Uterus (tissue), 4 donors: ENCODE results near the gene KITLG. TPM values are rescaled to one million over a fixed set of nuclear protein-coding genes. Genes with fewer than 3 reads are reported as not detected.

Experiments
- DNase-seq, 2 donors: peaks; one replicate each; pipeline ENCODE4 v3.0.0-alpha.2; 2019 to 2020
- H3K27ac ChIP-seq, 2 donors: fragments of 200-600 bp; sonication (generic); 1 replicate in 1 of 2; 2 replicates in 1 of 2; pipeline ENCODE4 v1.5.1; 2016 to 2018
- H3K27me3 ChIP-seq, 2 donors: fragments of 200-600 bp; sonication (generic); one replicate each; pipeline ENCODE4 v1.5.1; 2018 to 2019; ENCODE audit warnings: control low read depth in 1 of 2
- H3K36me3 ChIP-seq, 2 donors: fragments of 200-600 bp; sonication (generic); one replicate each; pipeline ENCODE4 v1.5.1; 2019; ENCODE audit warnings: control low read depth in 1 of 2
- H3K4me1 ChIP-seq, 2 donors: fragments of 200-600 bp; sonication (generic); one replicate each; pipeline ENCODE4 v1.5.1; 2018 to 2019; ENCODE audit warnings: control low read depth in 1 of 2
- H3K4me3 ChIP-seq, 2 donors: fragments of 200-600 bp; sonication (generic); 1 replicate in 1 of 2; 2 replicates in 1 of 2; pipeline ENCODE4 v1.5.1; 2018 to 2019; ENCODE audit warnings: mild to moderate bottlenecking in 1 of 2
- H3K9me3 ChIP-seq, 2 donors: fragments of 200-600 bp; sonication (generic); one replicate each; pipeline ENCODE4 v1.5.1; 2019; ENCODE audit warnings: control low read depth in 1 of 2
- POLR2A ChIP-seq, 2 donors: fragments of 450-650 bp; IDR thresholded peaks; one replicate each; pipeline ENCODE4 v1.6.1; 2016; ENCODE audit warnings: antibody characterized with exemption in 2 of 2, mild to moderate bottlenecking in 1 of 2, moderate library complexity in 1 of 2
- intact Hi-C: fragments of 100-400 bp; cut with DNase I; formaldehyde crosslinking; loops from one replicate; pipeline ENCODE4 v1.15.1; 2023; ENCODE audit warnings: low total_unique reads
- total RNA-seq, 4 donors: library from RNA; depleted of rRNA in 3 of 4; stranded (reverse); fragments of >200 nt in 3 of 4; gene quantifications; one replicate each; pipeline versions ENCODE4 v1.1.0 to v1.2.4, GENCODE V29; 2014 to 2023
- TF ChIP-seq, protein P1 (sequence below), 4 experiments: fragments of 200-600 bp in 2 of 4; fragments of 450-650 bp in 2 of 4; sonication (generic) in 2 of 4; IDR thresholded peaks; one replicate each; pipeline ENCODE4 v1.5.1; 2016 to 2019; ENCODE audit warnings: antibody characterized with exemption in 4 of 4, mild to moderate bottlenecking in 2 of 4, moderate library complexity in 1 of 4
- donor health status: DM: yes; HTN: yes; CAD: no.

The KITLG gene
- total RNA-seq, 4 donors from 2014 or later, result 19.0 to 51.2 (median 35.8) TPM

DNA sequence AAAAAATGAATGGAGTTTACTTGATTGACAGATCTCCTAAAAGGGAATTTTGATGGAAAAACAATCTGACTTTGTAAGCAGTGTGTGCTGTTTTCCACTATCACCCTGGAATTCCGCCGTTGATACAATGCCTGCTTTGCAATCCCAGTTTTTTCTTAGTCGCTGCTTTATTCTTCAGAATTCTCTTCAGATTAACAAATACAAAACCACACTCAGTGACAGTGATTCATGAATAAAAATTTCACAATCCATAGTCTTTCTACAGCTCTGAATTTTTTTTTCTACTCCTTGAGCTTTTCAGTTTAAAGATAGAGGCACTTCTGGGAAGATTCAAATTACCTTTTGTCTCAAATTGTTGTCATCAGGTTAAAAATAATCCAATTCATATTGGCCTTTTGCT is 44.6 kb upstream of the KITLG start:
- no peak overlapping the region for H3K27ac ChIP-seq
- no peak overlapping the region for H3K4me3 ChIP-seq
- intact Hi-C loops, result no loop called here
- no peaks in the 10 kb centered on the region for H3K9me3 ChIP-seq
- DNase-seq, result no peak
- H3K27me3 ChIP-seq, result no peaks in the 10 kb centered on the region
- H3K36me3 ChIP-seq, result no peaks in the 10 kb centered on the region
- no peak for TF ChIP-seq POLR2A (IDR thresholded peaks at IDR 0.05)
- TF ChIP-seq, protein P1, sequence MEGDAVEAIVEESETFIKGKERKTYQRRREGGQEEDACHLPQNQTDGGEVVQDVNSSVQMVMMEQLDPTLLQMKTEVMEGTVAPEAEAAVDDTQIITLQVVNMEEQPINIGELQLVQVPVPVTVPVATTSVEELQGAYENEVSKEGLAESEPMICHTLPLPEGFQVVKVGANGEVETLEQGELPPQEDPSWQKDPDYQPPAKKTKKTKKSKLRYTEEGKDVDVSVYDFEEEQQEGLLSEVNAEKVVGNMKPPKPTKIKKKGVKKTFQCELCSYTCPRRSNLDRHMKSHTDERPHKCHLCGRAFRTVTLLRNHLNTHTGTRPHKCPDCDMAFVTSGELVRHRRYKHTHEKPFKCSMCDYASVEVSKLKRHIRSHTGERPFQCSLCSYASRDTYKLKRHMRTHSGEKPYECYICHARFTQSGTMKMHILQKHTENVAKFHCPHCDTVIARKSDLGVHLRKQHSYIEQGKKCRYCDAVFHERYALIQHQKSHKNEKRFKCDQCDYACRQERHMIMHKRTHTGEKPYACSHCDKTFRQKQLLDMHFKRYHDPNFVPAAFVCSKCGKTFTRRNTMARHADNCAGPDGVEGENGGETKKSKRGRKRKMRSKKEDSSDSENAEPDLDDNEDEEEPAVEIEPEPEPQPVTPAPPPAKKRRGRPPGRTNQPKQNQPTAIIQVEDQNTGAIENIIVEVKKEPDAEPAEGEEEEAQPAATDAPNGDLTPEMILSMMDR (IDR thresholded peaks at IDR 0.05), result no peak
- no peaks in the 10 kb centered on the region for H3K4me1 ChIP-seq

DNA sequence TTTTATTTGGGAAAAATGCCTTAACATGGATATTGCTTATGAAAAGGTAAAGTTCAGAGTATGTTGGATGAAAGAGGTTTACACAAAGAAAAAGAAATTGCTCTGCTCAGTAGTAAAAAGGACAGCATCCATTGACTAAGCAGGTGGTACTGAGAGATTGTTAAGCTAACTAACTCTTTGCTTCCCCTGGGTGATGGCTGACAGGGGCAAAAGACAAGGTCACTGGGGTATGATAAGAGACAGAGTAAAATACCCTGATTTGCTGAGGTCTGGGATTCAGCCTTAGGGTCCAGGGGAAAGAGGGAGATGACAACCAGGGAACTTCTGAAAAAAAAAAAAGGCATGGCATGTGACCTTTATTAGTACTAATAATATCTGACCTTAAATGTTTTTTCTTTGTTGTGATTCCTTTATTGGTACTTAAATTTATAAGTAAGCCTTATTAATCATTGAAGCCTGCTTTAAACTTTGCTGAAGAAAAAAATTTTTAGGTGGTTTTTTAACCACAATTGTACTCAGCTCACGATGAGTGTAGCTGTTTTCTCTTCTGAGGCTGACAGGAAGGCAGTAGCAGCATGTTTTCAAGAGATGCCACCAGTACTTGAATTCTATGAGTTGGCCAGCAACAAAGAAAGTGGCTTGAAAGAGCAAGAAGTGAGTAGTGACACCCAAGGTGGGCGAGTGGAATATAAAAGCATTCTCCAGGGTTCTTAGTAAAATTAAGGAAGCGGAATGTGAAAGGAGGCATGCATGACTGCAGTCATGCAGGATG is 43.7 kb upstream of the KITLG start:
- Histone ChIP-seq H3K9me3 (no peaks in the 10 kb centered on the region), H3K36me3 (no peaks in the 10 kb centered on the region), H3K27me3 (no peaks in the 10 kb centered on the region), H3K27ac (no peak overlapping the region), H3K4me3 (no peak overlapping the region), H3K4me1 (no peaks in the 10 kb centered on the region)
- TF ChIP-seq, protein P1 (IDR thresholded peaks at IDR 0.05), result no peak
- TF ChIP-seq POLR2A (IDR thresholded peaks at IDR 0.05), result no peak
- intact Hi-C loops, result no loop called here
- DNase-seq, result no peak

DNA sequence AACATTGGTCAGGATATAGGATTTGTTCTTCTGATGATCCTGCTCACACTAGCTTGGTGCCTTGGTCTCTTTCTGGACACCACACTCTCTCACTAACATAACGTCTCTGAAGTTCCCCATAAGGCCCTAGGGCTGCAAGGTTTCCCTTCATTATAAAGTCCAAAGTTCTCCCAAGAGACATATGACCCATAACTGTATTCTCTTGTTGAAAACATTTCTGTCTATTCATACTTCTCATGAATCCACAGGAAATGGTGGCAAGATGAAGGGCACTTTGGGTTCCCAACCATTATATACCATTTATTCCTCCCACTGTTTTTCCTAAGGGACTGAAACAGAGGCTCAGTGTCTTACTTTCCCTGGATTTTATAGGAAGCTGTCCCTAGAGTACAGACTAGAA is 37.1 kb upstream of the KITLG start:
- TF ChIP-seq, protein P1 (IDR thresholded peaks at IDR 0.05), result no peak
- TF ChIP-seq POLR2A (IDR thresholded peaks at IDR 0.05), result no peak

DNA sequence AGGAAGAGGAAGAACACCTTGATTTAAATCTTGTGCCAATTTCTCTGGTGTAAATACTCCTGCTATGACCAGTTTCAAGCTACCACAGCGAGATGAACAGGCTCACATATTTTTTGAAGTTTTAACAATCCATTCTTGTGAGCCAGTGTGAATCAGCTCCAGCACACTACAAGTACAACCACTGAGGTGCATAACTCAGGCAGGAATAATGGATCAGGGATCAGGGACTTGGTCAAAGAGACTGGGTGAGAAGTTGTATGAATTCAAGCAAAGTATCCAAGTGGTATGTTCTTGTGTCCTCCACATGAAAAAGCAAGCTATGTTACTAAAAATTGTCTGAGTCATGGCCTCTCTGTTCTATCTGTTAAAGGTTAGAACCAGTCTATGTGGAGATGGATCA is 35.2 kb upstream of the KITLG start:
- Histone ChIP-seq H3K27me3 (no peaks in the 10 kb centered on the region), H3K27ac (no peak overlapping the region), H3K4me1 (no peaks in the 10 kb centered on the region), H3K9me3 (no peaks in the 10 kb centered on the region), H3K36me3 (no peaks in the 10 kb centered on the region), H3K4me3 (no peak overlapping the region)
- no peak for TF ChIP-seq POLR2A (IDR thresholded peaks at IDR 0.05)
- TF ChIP-seq, protein P1 (IDR thresholded peaks at IDR 0.05), result no peak
- intact Hi-C loops, result no loop called here
- DNase-seq, result no peak

More for the DNA sequence above, 37.1 kb upstream of the KITLG start:
- H3K4me1 ChIP-seq, result no peaks in the 10 kb centered on the region
- H3K27ac ChIP-seq, result no peak overlapping the region
- intact Hi-C loops, result no loop called here
- H3K9me3 ChIP-seq, result no peaks in the 10 kb centered on the region
- no peak overlapping the region for H3K4me3 ChIP-seq
- no peaks in the 10 kb centered on the region for H3K27me3 ChIP-seq
- no peaks in the 10 kb centered on the region for H3K36me3 ChIP-seq
- DNase-seq, result no peak

DNA sequence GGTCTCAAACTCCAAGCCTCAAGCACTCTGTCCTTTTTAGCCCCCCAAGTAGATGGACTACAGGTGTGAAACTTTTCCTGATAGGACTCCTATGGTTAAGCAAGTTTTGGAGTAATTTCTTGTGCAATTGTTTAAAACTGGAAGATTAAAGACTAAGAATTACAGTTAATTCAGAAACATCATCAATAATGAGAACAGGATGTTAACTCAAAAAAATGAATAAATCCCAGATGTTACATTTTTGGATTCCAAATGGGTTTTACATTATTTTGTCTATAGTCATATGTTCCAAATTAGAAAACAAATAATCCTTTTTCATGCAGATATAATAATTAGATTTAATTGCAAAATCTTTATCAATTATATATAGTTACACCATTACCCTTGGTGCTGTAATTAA is 24.4 kb upstream of the KITLG start:
- no peak for TF ChIP-seq POLR2A (IDR thresholded peaks at IDR 0.05)
- TF ChIP-seq, protein P1 (IDR thresholded peaks at IDR 0.05), result no peak
- Histone ChIP-seq H3K4me3 (no peak overlapping the region), H3K4me1 (no peaks in the 10 kb centered on the region), H3K27me3 (no peaks in the 10 kb centered on the region), H3K27ac (no peak overlapping the region), H3K9me3 (no peaks in the 10 kb centered on the region), H3K36me3 (no peaks in the 10 kb centered on the region)
- DNase-seq, result no peak
- intact Hi-C loops, result no loop called here
